HEK293T (cell line): ENCODE data around the gene DUSP10.

ENCODE experiments used
- ARNT ChIP-seq: fragments of 450-650 bp; IDR thresholded peaks from 2 replicates; pipeline ENCODE4 v1.6.1; 2017; ENCODE audit warnings: mild to moderate bottlenecking
- BHLHE40 ChIP-seq: fragments of 450-650 bp; IDR thresholded peaks from 2 replicates; pipeline ENCODE4 v1.6.1; 2016; ENCODE audit warnings: mild to moderate bottlenecking, moderate library complexity, borderline replicate concordance
- CTBP1 ChIP-seq: fragments of 450-650 bp; IDR thresholded peaks from 2 replicates; pipeline ENCODE4 v1.6.1; 2016; ENCODE audit warnings: borderline replicate concordance
- ELF4 ChIP-seq: fragments of 450-650 bp; IDR thresholded peaks from 2 replicates; pipeline ENCODE4 v1.6.1; 2017; ENCODE audit warnings: antibody characterized with exemption
- FOXA1 ChIP-seq: fragments of 450-650 bp; IDR thresholded peaks from 2 replicates; pipeline ENCODE4 v1.6.1; 2016; ENCODE audit warnings: mild to moderate bottlenecking
- FOXK2 ChIP-seq: fragments of 450-650 bp; IDR thresholded peaks from 2 replicates; pipeline ENCODE4 v1.6.1; 2016; ENCODE audit warnings: mild to moderate bottlenecking
- FOXM1 ChIP-seq: fragments of 450-650 bp; IDR thresholded peaks from 2 replicates; pipeline ENCODE4 v1.6.1; 2017; ENCODE audit warnings: mild to moderate bottlenecking, borderline replicate concordance
- HDGF ChIP-seq: fragments of 450-650 bp; IDR thresholded peaks from 2 replicates; pipeline ENCODE4 v1.6.1; 2017; ENCODE audit warnings: antibody characterized with exemption, borderline replicate concordance
- LEF1 ChIP-seq: fragments of 450-650 bp; IDR thresholded peaks from 2 replicates; pipeline ENCODE4 v1.6.1; 2017; ENCODE audit warnings: mild to moderate bottlenecking, borderline replicate concordance
- PKNOX1 ChIP-seq: fragments of 450-650 bp; IDR thresholded peaks from 2 replicates; pipeline ENCODE4 v1.6.1; 2016
- SP1 ChIP-seq: fragments of 450-650 bp; IDR thresholded peaks from 2 replicates; pipeline ENCODE4 v1.6.1; 2017
- SUZ12 ChIP-seq: fragments of 450-650 bp; IDR thresholded peaks from 2 replicates; pipeline ENCODE4 v1.6.1; 2016; ENCODE audit warnings: mild to moderate bottlenecking
- TARDBP ChIP-seq: fragments of 450-650 bp; IDR thresholded peaks from 2 replicates; pipeline ENCODE4 v1.6.1; 2016
- ZNF384 ChIP-seq: fragments of 450-650 bp; IDR thresholded peaks from 2 replicates; pipeline ENCODE4 v1.6.1; 2016

- TF ChIP-seq SP1, result no peak
- TF ChIP-seq PKNOX1, result no peak
- no peak for TF ChIP-seq ARNT
- TF ChIP-seq LEF1, result no peak
- no peak for TF ChIP-seq FOXA1
- TF ChIP-seq HDGF, result no peak
- no peak for TF ChIP-seq FOXK2
- TF ChIP-seq ELF4, result no peak
- no peak for TF ChIP-seq CTBP1
- no peak for TF ChIP-seq SUZ12
- TF ChIP-seq ZNF384, result no peak
- no peak for TF ChIP-seq TARDBP
- TF ChIP-seq BHLHE40, result no peak
- no peak for TF ChIP-seq FOXM1
Measured at GRCh38 chr1:221781102-221781755, 39.3 kb upstream of the DUSP10 start.
